Measurements from ENCODE around the gene NR6A1.

Gene NR6A1

GRCh38 chr9:124535846-124536245 lies 235.3 kb downstream of the NR6A1 start:
- H3K9me3 Mint-ChIP-seq = no peaks in the 10 kb centered on the region
- no peak for ATAC-seq
- no peak for DNase-seq (ENCODE audit: low spot score in 2 of 2)
- no peaks in the 10 kb centered on the region for H3K36me3 Mint-ChIP-seq
- no peak overlapping the region for H3K27ac Mint-ChIP-seq
- no peaks in the 10 kb centered on the region for H3K4me1 Mint-ChIP-seq
- no peak overlapping the region for H3K4me3 Mint-ChIP-seq

GRCh38 chr9:124532897-124533296 lies 238.2 kb downstream of the NR6A1 start:
- Mint-ChIP-seq H3K4me1 (no peaks in the 10 kb centered on the region), H3K9me3 (no peaks in the 10 kb centered on the region), H3K4me3 (no peak overlapping the region), H3K27ac (no peak overlapping the region), H3K36me3 (no peaks in the 10 kb centered on the region)
- no peak for DNase-seq (ENCODE audit: low spot score in 2 of 2)
- ATAC-seq = no peak

GRCh38 chr9:124531115-124531514 lies 240.0 kb downstream of the NR6A1 start:
- no peak for ATAC-seq
- Mint-ChIP-seq H3K9me3 (no peaks in the 10 kb centered on the region), H3K4me3 (no peak overlapping the region), H3K36me3 (no peaks in the 10 kb centered on the region), H3K4me1 (no peaks in the 10 kb centered on the region), H3K27ac (no peak overlapping the region)
- no peak for DNase-seq (ENCODE audit: low spot score in 2 of 2)

GRCh38 chr9:124530246-124530645 lies 240.9 kb downstream of the NR6A1 start:
- no peak for DNase-seq (ENCODE audit: low spot score in 2 of 2)
- Mint-ChIP-seq H3K27ac (no peak overlapping the region), H3K9me3 (no peaks in the 10 kb centered on the region), H3K4me3 (no peak overlapping the region), H3K36me3 (no peaks in the 10 kb centered on the region), H3K4me1 (no peaks in the 10 kb centered on the region)
- no peak for ATAC-seq

DNA sequence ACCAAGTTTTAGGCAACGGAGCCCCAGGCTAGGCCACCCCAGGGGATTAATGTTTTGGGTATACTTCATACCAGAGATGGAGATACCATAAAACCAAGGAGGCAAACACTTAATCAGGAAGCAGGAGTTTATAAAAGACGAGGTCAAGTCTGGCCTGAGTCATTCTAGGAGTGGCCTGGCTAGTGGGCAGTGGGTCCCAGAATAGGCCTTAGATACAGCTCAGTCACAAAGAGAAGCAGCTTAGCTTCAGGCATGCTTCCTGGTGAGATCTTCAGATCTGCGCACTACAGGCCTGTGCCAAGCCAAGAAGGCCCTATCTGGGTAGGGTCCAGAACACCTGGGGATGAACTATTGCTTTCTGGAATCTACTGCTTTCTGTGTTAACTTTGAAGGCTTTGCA lies 243.3 kb downstream of the NR6A1 start:
- Mint-ChIP-seq H3K27ac (no peak overlapping the region), H3K36me3 (no peaks in the 10 kb centered on the region), H3K4me3 (no peak overlapping the region), H3K9me3 (no peaks in the 10 kb centered on the region), H3K4me1 (no peaks in the 10 kb centered on the region)
- ATAC-seq (no peak), DNase-seq (ENCODE audit: low spot score in 2 of 2) (no peak)

GRCh38 chr9:124526174-124526573 lies 244.9 kb downstream of the NR6A1 start:
- H3K4me1 Mint-ChIP-seq = no peaks in the 10 kb centered on the region
- DNase-seq (ENCODE audit: low spot score in 2 of 2) (no peak), ATAC-seq (no peak)
- no peak overlapping the region for H3K27ac Mint-ChIP-seq
- no peak overlapping the region for H3K4me3 Mint-ChIP-seq
- H3K36me3 Mint-ChIP-seq = no peaks in the 10 kb centered on the region
- no peaks in the 10 kb centered on the region for H3K9me3 Mint-ChIP-seq

DNA sequence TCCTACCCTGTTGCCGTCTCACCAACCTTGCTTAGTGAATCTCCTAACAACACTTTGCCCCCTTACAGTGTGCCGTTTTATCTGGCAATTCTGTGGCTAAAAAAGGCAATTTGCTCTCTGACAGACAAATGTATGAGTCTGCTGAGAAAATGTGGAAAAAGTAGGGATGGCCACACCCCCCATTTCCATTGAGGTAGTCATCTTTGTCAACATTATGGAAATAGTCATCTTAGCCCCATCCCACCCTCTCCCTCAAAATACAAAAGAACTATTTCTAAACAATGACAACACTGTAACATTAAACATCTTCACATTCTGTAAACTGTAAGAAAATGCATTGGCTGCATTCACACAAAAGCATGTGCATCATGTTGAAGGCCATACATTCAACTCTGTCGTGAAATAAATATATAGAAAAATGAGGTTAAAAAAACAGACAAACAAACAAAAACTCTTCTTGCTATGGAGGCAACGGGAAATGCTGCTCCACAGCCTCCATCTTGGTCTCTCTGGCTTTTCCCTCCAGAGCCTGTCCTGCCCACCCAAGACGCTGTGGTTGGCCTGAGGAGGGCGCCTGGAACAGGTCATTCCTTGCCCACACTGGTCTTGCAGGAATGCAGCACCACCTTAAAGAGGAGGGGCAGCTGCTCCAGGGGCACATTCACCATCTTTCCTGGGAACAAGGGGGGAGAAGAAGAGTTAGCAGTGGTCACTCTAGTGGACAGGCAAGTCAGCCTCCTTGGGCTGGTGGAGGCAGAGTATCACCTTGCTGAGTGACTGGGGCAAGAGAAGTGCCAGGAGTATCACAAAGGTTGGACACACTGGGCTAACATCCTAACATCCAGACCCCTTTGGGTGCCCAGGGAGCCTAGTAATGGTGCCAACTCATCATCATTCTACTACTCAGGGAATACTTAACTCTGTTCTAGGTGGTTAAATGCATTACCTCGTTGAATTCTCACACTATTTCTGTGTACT lies 248.7 kb downstream of the NR6A1 start:
- ATAC-seq (no peak), DNase-seq (ENCODE audit: low spot score in 2 of 2) (no peak)
- Mint-ChIP-seq H3K4me3 (no peak overlapping the region), H3K4me1 (no peaks in the 10 kb centered on the region), H3K36me3 (no peaks in the 10 kb centered on the region), H3K27ac (no peak overlapping the region), H3K9me3 (no peaks in the 10 kb centered on the region)

GRCh38 chr9:124521142-124521541 lies 250.0 kb downstream of the NR6A1 start:
- no peaks in the 10 kb centered on the region for H3K4me1 Mint-ChIP-seq
- DNase-seq (ENCODE audit: low spot score in 2 of 2) (no peak), ATAC-seq (no peak)
- no peaks in the 10 kb centered on the region for H3K9me3 Mint-ChIP-seq
- H3K27ac Mint-ChIP-seq = no peak overlapping the region
- H3K36me3 Mint-ChIP-seq = no peaks in the 10 kb centered on the region
- no peak overlapping the region for H3K4me3 Mint-ChIP-seq

- H3K4me3 Mint-ChIP-seq = no peak overlapping the region
- H3K36me3 Mint-ChIP-seq = no peaks in the 10 kb centered on the region
- DNase-seq (ENCODE audit: low spot score in 2 of 2) = no peak
- no peaks in the 10 kb centered on the region for H3K4me1 Mint-ChIP-seq
- H3K27ac Mint-ChIP-seq = no peak overlapping the region
- H3K9me3 Mint-ChIP-seq = no peaks in the 10 kb centered on the region
- ATAC-seq = no peak
Observed at GRCh38 chr9:124520206-124520596, 250.9 kb downstream of the NR6A1 start.

GRCh38 chr9:124518116-124518515 lies 253.0 kb downstream of the NR6A1 start:
- Mint-ChIP-seq H3K9me3 (no peaks in the 10 kb centered on the region), H3K27ac (no peak overlapping the region), H3K4me3 (no peak overlapping the region), H3K36me3 (no peaks in the 10 kb centered on the region), H3K4me1 (no peaks in the 10 kb centered on the region)
- DNase-seq (ENCODE audit: low spot score in 2 of 2) (no peak), ATAC-seq (no peak)

DNA sequence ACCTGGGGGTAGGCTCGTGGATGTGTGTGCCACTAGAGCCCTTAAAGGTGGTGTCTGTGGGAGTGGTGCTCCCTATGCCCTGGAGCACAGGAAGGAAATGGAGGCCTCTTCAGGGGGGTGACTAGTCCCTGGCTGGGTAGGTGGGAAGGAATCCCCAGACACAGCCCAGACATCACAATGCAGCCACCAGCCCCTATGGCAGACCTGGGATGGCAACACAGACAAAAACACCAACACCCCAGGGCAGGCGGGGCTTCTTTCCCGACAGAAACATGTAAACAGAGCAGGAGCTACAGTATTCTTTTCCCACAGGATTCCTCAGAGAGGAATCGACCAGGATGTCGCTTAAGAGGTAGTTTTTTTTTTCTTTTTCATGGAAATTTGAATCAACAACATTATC lies 253.5 kb downstream of the NR6A1 start:
- Mint-ChIP-seq H3K9me3 (no peaks in the 10 kb centered on the region), H3K4me3 (no peak overlapping the region), H3K27ac (no peak overlapping the region), H3K4me1 (no peaks in the 10 kb centered on the region), H3K36me3 (no peaks in the 10 kb centered on the region)
- DNase-seq (ENCODE audit: low spot score in 2 of 2) (no peak), ATAC-seq (no peak)

DNA sequence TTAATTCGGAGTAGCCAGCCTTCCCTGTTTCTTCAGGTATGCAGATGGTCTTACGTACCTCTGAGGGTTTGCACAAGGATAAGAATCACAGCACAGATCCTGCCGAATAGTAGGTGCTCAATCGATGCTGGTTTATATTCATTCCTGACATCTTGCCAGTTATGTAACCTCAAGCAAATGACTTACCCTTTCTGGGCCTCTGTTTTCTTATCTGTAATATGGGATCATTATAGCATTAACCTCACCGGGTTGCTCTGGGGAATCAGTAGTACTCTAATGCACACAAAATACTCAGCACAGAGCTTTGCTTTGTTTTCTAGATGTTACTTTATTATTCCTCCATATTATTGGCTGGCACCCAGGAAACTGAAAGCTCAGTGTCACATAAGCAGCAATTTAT lies 256.2 kb downstream of the NR6A1 start:
- Mint-ChIP-seq H3K9me3 (no peaks in the 10 kb centered on the region), H3K27ac (no peak overlapping the region), H3K4me1 (no peaks in the 10 kb centered on the region), H3K4me3 (no peak overlapping the region), H3K36me3 (no peaks in the 10 kb centered on the region)
- ATAC-seq (no peak), DNase-seq (ENCODE audit: low spot score in 2 of 2) (no peak)

DNA sequence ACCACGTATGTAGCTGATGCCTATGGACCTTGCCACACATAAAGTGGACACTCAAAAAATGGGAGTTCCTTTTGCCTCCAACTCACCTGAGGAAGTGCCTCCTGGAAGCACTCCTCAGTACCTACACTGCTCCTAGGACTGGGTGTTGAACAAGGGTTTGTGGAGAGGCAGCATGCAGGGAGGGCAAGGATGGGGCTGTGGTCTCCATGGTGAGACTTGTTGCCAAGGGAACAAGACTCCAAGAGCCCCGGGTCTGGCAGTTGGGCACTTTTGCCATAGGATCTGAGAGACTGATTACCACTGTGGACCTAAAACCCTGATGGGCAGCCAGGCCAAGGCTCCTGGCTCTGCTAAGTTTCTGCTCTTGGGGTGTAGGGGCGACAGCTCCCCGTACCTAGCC lies 257.0 kb downstream of the NR6A1 start:
- Mint-ChIP-seq H3K36me3 (no peaks in the 10 kb centered on the region), H3K27ac (no peak overlapping the region), H3K9me3 (no peaks in the 10 kb centered on the region), H3K4me1 (no peaks in the 10 kb centered on the region), H3K4me3 (no peak overlapping the region)
- no peak for ATAC-seq
- no peak for DNase-seq (ENCODE audit: low spot score in 2 of 2)

GRCh38 chr9:124513376-124513994 lies 257.6 kb downstream of the NR6A1 start:
- no peaks in the 10 kb centered on the region for H3K4me1 Mint-ChIP-seq
- no peaks in the 10 kb centered on the region for H3K9me3 Mint-ChIP-seq
- DNase-seq (ENCODE audit: low spot score in 2 of 2) (no peak), ATAC-seq (no peak)
- no peak overlapping the region for H3K27ac Mint-ChIP-seq
- H3K36me3 Mint-ChIP-seq = no peaks in the 10 kb centered on the region
- H3K4me3 Mint-ChIP-seq = no peak overlapping the region

- no peaks in the 10 kb centered on the region for H3K36me3 Mint-ChIP-seq
- no peaks in the 10 kb centered on the region for H3K9me3 Mint-ChIP-seq
- no peak for ATAC-seq
- no peak overlapping the region for H3K27ac Mint-ChIP-seq
- no peak for DNase-seq (ENCODE audit: low spot score in 2 of 2)
- no peak overlapping the region for H3K4me3 Mint-ChIP-seq
- H3K4me1 Mint-ChIP-seq = no peaks in the 10 kb centered on the region
Observed at GRCh38 chr9:124512806-124513204, 258.3 kb downstream of the NR6A1 start.

Measured in stimulated activated effector memory CD8-positive, alpha-beta T cell treated with anti-CD3 and anti-CD28 coated beads, Interleukin-12 subunit alpha, Interleukin-12 subunit beta, amount 100 ng/mL, for 72 hours (primary cell).